Stromal cell of bone marrow (primary cell): ENCODE results near the gene PNPLA7.
A peak's percentile ranks its signal among the peaks of the same experiment; 100 is the strongest.

Source experiments
- DNase-seq: peaks from one replicate; pipeline ENCODE4 v3.0.0-alpha.2; 2012; ENCODE audit warnings: low read depth

PNPLA7 gene

GRCh38 chr9:137434498-137435380, 115.5 kb downstream of the PNPLA7 start:
- no peak for DNase-seq

GRCh38 chr9:137433916-137434431, 116.2 kb downstream of the PNPLA7 start:
- DNase-seq, result no peak

GRCh38 chr9:137433349-137433915, 116.8 kb downstream of the PNPLA7 start:
- DNase-seq, result no peak

- no peak for DNase-seq
Measured at GRCh38 chr9:137432687-137433348, 117.4 kb downstream of the PNPLA7 start.

GRCh38 chr9:137431416-137431931, 118.7 kb downstream of the PNPLA7 start:
- no peak for DNase-seq

GRCh38 chr9:137430723-137431415, 119.3 kb downstream of the PNPLA7 start:
- DNase-seq, result no peak

GRCh38 chr9:137429974-137430722, 120.1 kb downstream of the PNPLA7 start:
- no peak for DNase-seq

GRCh38 chr9:137429546-137429890, 120.7 kb downstream of the PNPLA7 start:
- no peak for DNase-seq

GRCh38 chr9:137428841-137429545, 121.2 kb downstream of the PNPLA7 start:
- no peak for DNase-seq

- no peak for DNase-seq
Measured at GRCh38 chr9:137428311-137428630, 121.9 kb downstream of the PNPLA7 start.

- no peak for DNase-seq
Measured at GRCh38 chr9:137427454-137428310, 122.5 kb downstream of the PNPLA7 start.

GRCh38 chr9:137426018-137426681, 124.1 kb downstream of the PNPLA7 start:
- no peak for DNase-seq

- DNase-seq, result no peak
Measured at GRCh38 chr9:137423514-137424291, 126.5 kb downstream of the PNPLA7 start.

- DNase-seq, result peak; percentile 78
Measured at GRCh38 chr9:137422604-137423513, 127.3 kb downstream of the PNPLA7 start, which contains the start of the genes EXD3 and NOXA1. Gene EXD3 (minus strand): TSS chr9:137423162. CDS start chr9:137395357, 27,805 bp downstream. Gene NOXA1 (plus strand): TSS chr9:137423393. CDS start chr9:137423530, 137 bp downstream.

- DNase-seq, result no peak
Measured at GRCh38 chr9:137421838-137422603, 128.2 kb downstream of the PNPLA7 start.
